GM04504 (cell line): ENCODE results near the gene TGIF1.

Experiments
- DNase-seq: peaks from one replicate; pipeline ENCODE4 v3.0.0-alpha.2; 2012; ENCODE audit warnings: low read depth

The TGIF1 gene

DNA sequence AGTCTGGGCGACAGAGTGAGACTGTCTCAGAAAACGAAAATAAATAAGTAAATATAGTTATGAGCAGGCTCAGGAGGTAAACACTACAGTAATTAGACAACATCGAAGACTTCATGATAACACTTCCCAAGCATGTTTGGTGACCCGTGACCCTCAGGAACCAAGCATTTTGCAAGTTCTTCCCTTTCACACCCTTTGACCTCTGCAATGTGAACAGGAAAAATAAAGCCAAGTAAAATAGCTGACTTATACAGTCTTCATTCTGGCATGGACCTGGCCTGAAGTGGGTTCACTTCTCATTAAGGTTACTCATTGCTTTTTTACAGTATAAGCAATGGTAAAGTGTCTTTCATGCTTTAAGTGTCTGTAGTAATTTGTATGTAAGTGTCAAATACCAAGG, 15.3 kb upstream of the TGIF1 start:
- no peak for DNase-seq

- no peak for DNase-seq
These were observed 9.6 kb upstream of the TGIF1 start for GRCh38 chr18:3440341-3440740.

DNA sequence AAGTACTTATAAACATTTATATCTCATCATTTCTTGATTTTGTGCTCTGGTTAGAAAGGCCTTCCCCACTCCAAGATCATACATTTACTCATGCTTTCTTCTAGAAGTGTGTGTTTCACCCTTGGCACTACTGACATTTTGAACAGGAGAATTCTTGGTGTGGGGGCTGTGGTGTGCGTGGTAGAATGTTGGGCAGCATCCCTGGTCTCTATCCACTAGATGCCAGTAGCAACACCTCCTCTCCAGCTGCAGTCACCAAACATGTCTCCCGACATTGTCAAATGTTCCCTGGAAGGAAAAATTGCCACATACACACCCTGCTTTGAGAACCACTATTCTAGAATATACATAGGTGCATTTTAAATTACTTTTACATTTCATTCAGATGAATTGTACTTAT, 8.7 kb upstream of the TGIF1 start:
- DNase-seq = no peak

DNA sequence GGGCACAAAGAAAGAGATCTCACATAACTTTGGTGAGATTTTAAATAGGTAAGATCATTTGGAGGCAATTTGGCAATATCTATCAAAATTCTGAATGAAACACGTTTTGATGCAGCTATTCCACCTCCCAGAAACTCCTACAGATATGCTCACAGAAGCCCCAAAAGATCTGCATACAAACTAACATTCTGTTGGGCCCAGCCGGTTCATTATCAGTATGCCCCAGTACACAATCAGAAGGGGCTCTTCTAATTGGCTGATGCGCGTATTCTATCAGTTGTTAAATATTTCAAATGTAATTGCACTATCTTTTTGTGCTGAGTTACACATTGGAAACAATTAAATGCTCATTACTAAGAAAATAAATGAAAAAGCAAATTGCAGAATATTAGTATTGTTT, 7.1 kb upstream of the TGIF1 start:
- no peak for DNase-seq

- no peak for DNase-seq
These were observed 5.7 kb upstream of the TGIF1 start for GRCh38 chr18:3444296-3444695.

GRCh38 chr18:3444954-3445353, 5.0 kb upstream of the TGIF1 start:
- no peak for DNase-seq

GRCh38 chr18:3447068-3447894, 2.7 kb upstream of the TGIF1 start:
- peak; percentile 22 for DNase-seq

GRCh38 chr18:3447895-3448837, 1.8 kb upstream of the TGIF1 start:
- peak; percentile 94 for DNase-seq

DNA sequence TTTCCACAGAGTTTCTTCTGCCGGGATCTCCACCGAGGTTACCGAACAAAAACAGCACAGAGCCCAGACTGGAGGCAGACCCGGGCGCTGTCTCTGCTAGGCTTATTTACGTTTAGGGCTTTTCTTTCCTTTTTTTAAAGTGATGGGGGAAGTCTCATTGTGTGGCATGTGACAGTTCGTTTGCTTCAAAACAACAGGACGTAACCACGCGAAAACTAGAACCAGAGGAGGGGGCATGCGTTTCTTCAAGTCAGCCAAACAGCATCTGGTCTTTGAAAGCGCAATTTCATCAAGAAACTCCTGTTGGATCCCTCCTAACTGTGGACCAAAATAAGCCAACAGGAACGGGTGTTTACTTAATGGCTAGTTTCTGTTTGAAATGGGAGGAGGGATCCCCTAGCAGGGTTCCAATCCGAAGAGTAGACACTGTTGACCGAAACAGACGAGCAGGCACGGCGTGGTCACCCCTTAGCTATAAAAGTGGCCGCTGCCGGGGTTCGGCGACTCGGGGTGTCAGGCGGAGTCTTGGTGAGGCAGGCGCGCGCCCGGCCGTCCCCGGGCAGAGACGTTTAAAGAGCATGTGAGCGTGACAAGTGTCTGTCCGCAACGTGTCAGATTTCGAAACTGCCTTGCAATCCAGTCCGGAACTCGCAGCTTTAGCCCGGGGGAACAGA, 997 bp upstream of the TGIF1 start:
- peak; percentile 95 for DNase-seq

DNA sequence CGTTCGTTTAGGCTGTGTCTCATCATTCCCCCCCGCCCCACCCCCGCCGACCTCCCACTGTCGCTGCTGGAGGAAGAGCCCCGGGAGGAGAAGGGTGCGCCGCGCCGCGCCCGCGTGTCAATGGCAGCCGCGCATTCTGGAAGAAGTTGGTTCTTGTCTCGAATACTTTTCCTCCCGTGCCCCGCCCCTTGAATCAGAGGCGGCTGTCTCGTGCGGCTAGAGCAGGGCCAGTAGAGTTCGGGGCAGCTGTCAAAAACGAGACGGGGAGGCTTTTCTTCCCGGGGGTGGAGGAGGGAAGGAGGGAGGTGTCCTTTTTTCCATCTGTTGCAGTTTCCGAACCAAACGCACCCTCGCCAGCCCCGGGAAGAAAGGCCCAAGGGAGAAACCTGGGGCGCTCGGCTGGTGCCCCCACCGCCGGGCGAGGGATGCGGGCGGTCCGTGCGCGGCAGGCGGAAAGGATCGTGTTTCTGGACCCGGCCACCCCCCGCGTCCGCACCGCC, 410 bp upstream of the TGIF1 start:
- no peak for DNase-seq

GRCh38 chr18:3450799-3451182, 819 bp downstream of the TGIF1 start:
- DNase-seq = peak; percentile 10

- DNase-seq = peak; percentile 89
These were observed 1.4 kb downstream of the TGIF1 start for GRCh38 chr18:3451183-3451988.

DNA sequence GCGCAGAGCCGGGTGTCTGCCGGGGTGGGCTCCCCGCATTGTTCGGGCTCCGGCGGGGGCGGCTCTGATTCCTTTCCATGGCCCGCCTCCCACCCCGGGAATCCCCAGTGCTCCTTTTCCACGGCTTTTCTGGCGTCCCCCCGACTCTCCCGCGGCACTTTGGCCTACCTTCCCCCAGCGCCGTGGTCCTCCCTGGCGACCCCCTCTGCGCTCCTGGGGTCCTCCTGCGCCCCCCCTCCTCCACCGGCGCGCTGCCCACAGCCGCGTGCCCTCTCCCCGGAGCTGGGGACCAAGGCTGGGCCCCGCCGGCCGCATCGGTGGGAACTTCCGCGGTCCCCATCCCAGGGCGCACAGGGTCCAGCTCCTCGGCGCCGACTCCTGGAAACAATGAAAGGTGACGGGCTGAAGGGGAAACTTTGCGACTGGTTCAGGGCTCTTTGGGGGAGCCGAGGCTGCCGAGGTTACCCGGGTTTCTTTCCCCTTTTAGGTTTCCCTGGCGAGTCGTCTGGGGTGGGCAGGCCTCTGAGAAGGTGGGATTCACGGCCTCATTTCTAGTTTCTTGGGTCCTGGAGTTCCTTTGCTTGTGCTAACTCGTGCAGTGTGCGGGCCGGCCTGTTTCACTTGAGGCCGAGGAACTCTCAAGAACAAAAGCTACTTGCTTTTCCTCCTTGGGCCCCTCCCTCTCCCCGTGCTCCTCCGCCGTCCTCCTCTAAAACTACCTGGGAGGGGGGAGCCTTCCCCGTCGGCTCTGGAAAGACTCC, 2.2 kb downstream of the TGIF1 start:
- peak; percentile 42 for DNase-seq

DNA sequence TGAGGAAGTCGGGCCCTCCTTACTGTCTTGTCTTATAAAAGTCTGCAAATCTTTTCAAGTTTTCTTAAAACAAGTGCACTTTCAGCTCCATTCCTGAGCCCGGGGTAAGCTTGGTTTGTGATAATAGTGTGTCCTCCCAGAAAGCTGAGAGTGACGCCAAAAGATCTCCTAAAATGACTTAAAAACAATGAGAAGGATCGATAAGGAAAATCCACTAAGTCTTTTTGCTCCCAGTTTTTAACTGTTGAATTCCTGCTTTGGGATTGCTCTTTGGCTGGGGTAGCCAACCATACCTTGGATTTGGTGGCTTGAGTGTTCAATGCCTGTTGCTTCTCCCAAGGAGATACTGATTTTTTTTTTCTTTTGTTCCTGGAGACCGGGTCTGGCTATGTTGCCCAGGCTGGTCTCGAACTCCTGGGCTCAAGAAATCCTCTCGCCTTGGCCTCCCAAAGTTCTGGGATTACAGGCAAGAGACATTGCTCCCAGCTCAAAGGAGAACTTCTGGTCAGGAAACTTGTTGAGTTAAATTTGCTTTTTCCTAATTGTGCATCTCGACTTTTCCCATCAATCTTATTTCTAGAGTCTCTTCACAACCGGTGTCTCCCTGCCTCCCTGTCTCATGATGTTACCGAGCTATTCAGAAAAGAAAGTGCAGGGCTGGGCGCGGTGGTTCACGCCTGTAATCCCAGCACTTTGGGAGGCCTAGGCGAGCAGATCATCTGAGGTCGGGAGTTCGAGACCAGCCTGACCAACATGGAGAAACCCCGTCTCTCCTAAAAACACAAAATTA, 3.0 kb downstream of the TGIF1 start:
- no peak for DNase-seq

- DNase-seq = peak; percentile 97
These were observed 3.8 kb downstream of the TGIF1 start for GRCh38 chr18:3453540-3454364.

GRCh38 chr18:3454365-3455089, 4.6 kb downstream of the TGIF1 start:
- peak; percentile 32 for DNase-seq

GRCh38 chr18:3455090-3455635, 5.2 kb downstream of the TGIF1 start:
- no peak for DNase-seq
